Spleen (tissue), 11 donors: ENCODE data around the gene HES3. TPM values are rescaled to one million over a fixed set of nuclear protein-coding genes. Genes with fewer than 3 reads are reported as not detected.

Source experiments
- DNase-seq: peaks from one replicate; pipeline ENCODE4 v3.0.0-alpha.2; 2020
- H3K27ac ChIP-seq, 8 donors: fragments of 200-600 bp; sonication (generic) in 7 of 8; 1 replicate in 4 of 8; 2 replicates in 4 of 8; pipeline versions ENCODE4 v1.5.0 to v1.8.0; 2016 to 2021; ENCODE audit warnings: inconsistent platforms in 4 of 8, mild to moderate bottlenecking in 4 of 8, moderate library complexity in 1 of 8
- H3K27me3 ChIP-seq, 7 donors: fragments of 200-600 bp; sonication (generic) in 6 of 7; replicated peaks in 1 of 7; 1 replicate in 4 of 7; 2 replicates in 3 of 7; pipeline versions ENCODE4 v1.5.0 to v1.8.0; 2016 to 2021; ENCODE audit warnings: inconsistent platforms in 3 of 7, mild to moderate bottlenecking in 1 of 7
- H3K36me3 ChIP-seq, 6 donors: fragments of 200-600 bp; sonication (generic) in 5 of 6; 1 replicate in 4 of 6; 2 replicates in 2 of 6; pipeline versions ENCODE4 v1.5.0 to v1.8.0; 2016 to 2021; ENCODE audit warnings: inconsistent platforms in 2 of 6
- H3K4me1 ChIP-seq, 6 donors: fragments of 200-600 bp; sonication (generic) in 5 of 6; 1 replicate in 3 of 6; 2 replicates in 3 of 6; pipeline versions ENCODE4 v1.5.0 to v1.8.0; 2016 to 2021; ENCODE audit warnings: inconsistent platforms in 3 of 6
- H3K4me3 ChIP-seq, 8 donors: fragments of 200-600 bp; sonication (generic) in 7 of 8; 1 replicate in 4 of 8; 2 replicates in 4 of 8; pipeline versions ENCODE4 v1.5.0 to v1.8.0; 2016 to 2021; ENCODE audit warnings: inconsistent platforms in 4 of 8, mild to moderate bottlenecking in 4 of 8, moderate library complexity in 2 of 8
- H3K9me3 ChIP-seq, 8 donors: fragments of 200-600 bp; sonication (generic) in 7 of 8; 1 replicate in 4 of 8; 2 replicates in 4 of 8; pipeline versions ENCODE4 v1.5.0 to v1.8.0; 2016 to 2021; ENCODE audit warnings: inconsistent platforms in 4 of 8
- CTCF ChIP-seq, 11 experiments: fragments of 200-600 bp in 7 of 11; fragments of 450-650 bp in 4 of 11; sonication (generic) in 4 of 11; IDR thresholded peaks in 8 of 11; conservative IDR thresholded peaks in 3 of 11; 1 replicate in 7 of 11; 2 replicates in 4 of 11; pipeline versions ENCODE4 v1.4.0 to v1.8.0; 2016 to 2021; ENCODE audit warnings: antibody characterized with exemption in 11 of 11, inconsistent platforms in 4 of 11, mild to moderate bottlenecking in 1 of 11
- POLR2A ChIP-seq, 3 donors: fragments of 450-650 bp; IDR thresholded peaks; one replicate each; pipeline ENCODE4 v1.5.1; 2017; ENCODE audit warnings: antibody characterized with exemption in 3 of 3, mild to moderate bottlenecking in 1 of 3
- POLR2AphosphoS5 ChIP-seq, 3 donors: sonication (generic); formaldehyde crosslinking; IDR thresholded peaks; one replicate each; pipeline ENCODE4 v1.5.1; 2017; ENCODE audit warnings: antibody characterized with exemption in 3 of 3
- WGBS, 5 donors: extraction: QIAGEN DNeasy Blood & Tissue Kit in 3 of 5; methylation state at CpG; one replicate each; pipeline versions ENCODE4 v1.1.5 to v1.1.7; 2013 to 2018; 5-methylcytosine and 5-hydroxymethylcytosine counted together
- intact Hi-C: fragments of 100-400 bp; cut with DNase I; formaldehyde crosslinking; loops from one replicate; pipeline ENCODE4 v1.15.0; 2023; ENCODE audit warnings: low total_unique reads
- polyA plus RNA-seq, 3 donors: library from polyadenylated mRNA; stranded (reverse); fragments of 200-250 nt; gene quantifications; one replicate each; pipeline ENCODE4 v1.2.1, GENCODE V29; 2013
- total RNA-seq, 7 donors: library from RNA; depleted of rRNA in 3 of 7; stranded (reverse); fragments of >200 nt in 3 of 7; fragmentation: NEBNext Ultra II Directional in 4 of 7; extraction: Animal tissue kit (Norgen Biotek cat#: 25700) in 4 of 7; gene quantifications; one replicate each; pipeline versions ENCODE4 v1.1.0 to v1.2.1, GENCODE V29; 2016 to 2021
- donor health status: healthy with polysubstance abuse.
- donor health status: DM: no; HTN: no; CAD: no; lungs with moderate emphysema.
- donor health status: DM: no; HTN: no; CAD: no.
- donor health status: Bipolar disorder and iron deficiency.
- donor health status: healthy.
- donor health status: DM: no; HTN: no; CAD: no.
- donor health status: DM: yes; HTN: yes; CAD: no.

HES3 gene
- total and polyA plus RNA-seq, 10 donors = not detected

- Histone ChIP-seq H3K27me3 (peaks cover 0 to 63% (median 39%) of the 10 kb centered on the region in 7 donors), H3K9me3 (no peaks in the 10 kb centered on the region), H3K4me3 (peak within 1 kb of the TSS; percentile 32 to 86 (median 54)), H3K36me3 (no peaks in the 10 kb centered on the region), H3K4me1 (peaks cover 31 to 59% (median 42%) of the 10 kb centered on the region in 6 donors), H3K27ac (peak within 1 kb of the TSS in 4 of 8 donors; percentile 13 to 57 (median 31))
- peak; percentile 19 to 70 (median 59) for TF ChIP-seq POLR2AphosphoS5 (IDR thresholded peaks at IDR 0.05)
- TF ChIP-seq CTCF (IDR thresholded peaks at IDR 0.05 in 8 of 11, conservative IDR thresholded peaks at IDR 0.05 in 3 of 11) = no peak
- TF ChIP-seq POLR2A (IDR thresholded peaks at IDR 0.05) = peak in 1 of 3 donors; percentile 7
- intact Hi-C loops = no loop called here
- 1 to 2% (median 1%) methylated on average over 36 to 66 of the region's 66 CpGs for WGBS, 5 donors
- no peak for DNase-seq
Observed at GRCh38 chr1:6205849-6206519, 38.0 kb upstream of the HES3 start, which contains the start of gene RNF207. RNF207 (plus strand) TSS chr1:6206119; CDS start chr1:6206536, 417 bp downstream.

DNA sequence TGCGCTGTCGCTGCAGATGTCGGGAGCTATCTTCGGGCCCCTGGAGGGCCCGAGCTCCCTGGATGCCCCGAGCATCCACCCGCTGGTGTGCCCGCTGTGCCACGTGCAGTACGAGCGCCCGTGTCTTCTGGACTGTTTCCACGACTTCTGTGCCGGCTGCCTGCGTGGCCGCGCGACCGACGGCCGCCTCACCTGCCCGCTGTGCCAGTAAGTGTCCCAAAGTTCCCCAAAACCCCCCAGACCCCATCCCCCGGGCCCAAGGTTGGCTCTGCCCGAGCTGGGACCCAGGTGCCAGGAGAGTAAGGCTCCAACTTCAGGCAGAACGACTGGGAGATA lies 37.5 kb upstream of the HES3 start:
- no peak for DNase-seq
- intact Hi-C loops = no loop called here
- H3K27ac ChIP-seq = no peak overlapping the region
- peak overlapping the region; percentile 32 to 86 (median 54) for H3K4me3 ChIP-seq
- 6 to 20% (median 10%) methylated on average over 1 to 25 of the region's 25 CpGs for WGBS, 5 donors
- no peak for TF ChIP-seq CTCF (IDR thresholded peaks at IDR 0.05 in 8 of 11, conservative IDR thresholded peaks at IDR 0.05 in 3 of 11)
- TF ChIP-seq POLR2A (IDR thresholded peaks at IDR 0.05) = no peak
- no peak for TF ChIP-seq POLR2AphosphoS5 (IDR thresholded peaks at IDR 0.05)
- peaks cover 31 to 59% (median 42%) of the 10 kb centered on the region in 6 donors for H3K4me1 ChIP-seq
- no peaks in the 10 kb centered on the region for H3K9me3 ChIP-seq
- no peaks in the 10 kb centered on the region for H3K36me3 ChIP-seq
- H3K27me3 ChIP-seq = peaks cover 0 to 67% (median 39%) of the 10 kb centered on the region in 7 donors

- 64 to 80% (median 73%) methylated on average over 4 to 19 of the region's 19 CpGs for WGBS, 5 donors
- peaks cover 31 to 63% (median 42%) of the 10 kb centered on the region in 6 donors for H3K4me1 ChIP-seq
- intact Hi-C loops = no loop called here
- H3K36me3 ChIP-seq = no peaks in the 10 kb centered on the region
- peaks cover 0 to 74% (median 39%) of the 10 kb centered on the region in 7 donors for H3K27me3 ChIP-seq
- H3K9me3 ChIP-seq = no peaks in the 10 kb centered on the region
- DNase-seq = no peak
- H3K4me3 ChIP-seq = peak overlapping the region in 1 of 8 donors; percentile 86
- TF ChIP-seq POLR2A (IDR thresholded peaks at IDR 0.05) (no peak), POLR2AphosphoS5 (IDR thresholded peaks at IDR 0.05) (no peak), CTCF (IDR thresholded peaks at IDR 0.05 in 8 of 11, conservative IDR thresholded peaks at IDR 0.05 in 3 of 11) (no peak)
- no peak overlapping the region for H3K27ac ChIP-seq
Observed at GRCh38 chr1:6207075-6207885, 36.7 kb upstream of the HES3 start.

DNA sequence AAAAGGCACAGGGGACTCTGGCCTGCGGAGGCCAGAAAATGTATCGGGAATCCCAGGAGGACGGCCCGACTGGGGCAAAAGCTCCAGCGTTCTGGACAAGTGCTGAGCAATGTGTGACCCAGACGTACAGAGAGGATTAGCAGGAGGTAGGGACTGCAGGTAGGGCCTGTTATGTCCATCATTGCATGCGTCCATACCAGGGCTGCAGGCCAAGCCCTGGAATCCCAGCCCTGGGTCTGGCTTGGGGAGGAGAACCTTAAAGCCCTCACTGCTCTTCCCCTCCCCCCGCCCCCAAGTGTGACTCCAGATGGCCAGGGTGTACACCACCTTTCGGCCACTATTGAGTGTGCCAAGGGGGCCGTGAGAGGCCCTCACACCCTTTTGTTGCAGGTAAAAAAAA lies 36.1 kb upstream of the HES3 start:
- H3K4me1 ChIP-seq = peaks cover 31 to 70% (median 42%) of the 10 kb centered on the region in 6 donors
- H3K36me3 ChIP-seq = no peaks in the 10 kb centered on the region
- TF ChIP-seq CTCF (IDR thresholded peaks at IDR 0.05 in 8 of 11, conservative IDR thresholded peaks at IDR 0.05 in 3 of 11) = no peak
- TF ChIP-seq POLR2A (IDR thresholded peaks at IDR 0.05) = no peak
- TF ChIP-seq POLR2AphosphoS5 (IDR thresholded peaks at IDR 0.05) = no peak
- H3K4me3 ChIP-seq = no peak overlapping the region
- DNase-seq = no peak
- intact Hi-C loops = no loop called here
- no peak overlapping the region for H3K27ac ChIP-seq
- WGBS, 5 donors = 79 to 91% (median 82%) methylated on average over 5 to 10 of the region's 10 CpGs
- H3K9me3 ChIP-seq = no peaks in the 10 kb centered on the region
- H3K27me3 ChIP-seq = peaks cover 0 to 74% (median 39%) of the 10 kb centered on the region in 7 donors
